RWPE2 (cell line): ENCODE data around the gene GNAO1.

ENCODE experiments used
- ATAC-seq: fragments of 200-7000 bp; cut with Tn5 transposase; 3 replicates; pipeline ENCODE4 v1.9.1; 2021; ENCODE audit warnings: low read depth
- DNase-seq: peaks from one replicate; pipeline ENCODE4 v3.0.0-alpha.2; 2020; ENCODE audit warnings: low spot score
- H3K27ac ChIP-seq: fragments of 450-650 bp; 2 replicates; pipeline ENCODE4 v1.5.1; 2017; ENCODE audit warnings: mild to moderate bottlenecking; ENCODE audit not compliant: poor library complexity, severe bottlenecking
- H3K27me3 ChIP-seq: fragments of 250-450 bp; sonication (Bioruptor Pico); 2 replicates; pipeline ENCODE4 v1.5.1; 2021; ENCODE audit warnings: mild to moderate bottlenecking, moderate library complexity; ENCODE audit not compliant: insufficient read depth, poor library complexity, severe bottlenecking
- H3K36me3 ChIP-seq: fragments of 250-450 bp; sonication (Bioruptor Pico); 2 replicates; pipeline ENCODE4 v1.5.1; 2020; ENCODE audit warnings: low read depth, mild to moderate bottlenecking, moderate library complexity
- H3K4me1 ChIP-seq: fragments of 250-450 bp; sonication (Bioruptor Pico); 2 replicates; pipeline ENCODE4 v1.5.1; 2021; ENCODE audit warnings: mild to moderate bottlenecking, moderate library complexity; ENCODE audit not compliant: insufficient read depth, poor library complexity, severe bottlenecking
- H3K4me3 ChIP-seq: fragments of 250-450 bp; sonication (Bioruptor Pico); 2 replicates; pipeline ENCODE4 v1.5.1; 2021; ENCODE audit warnings: mild to moderate bottlenecking, moderate library complexity; ENCODE audit not compliant: severe bottlenecking
- H3K9me3 ChIP-seq: fragments of 250-450 bp; sonication (Bioruptor Pico); 2 replicates; pipeline ENCODE4 v1.5.1; 2021; ENCODE audit warnings: mild to moderate bottlenecking, moderate library complexity; ENCODE audit not compliant: severe bottlenecking
- CTCF ChIP-seq: fragments of 450-650 bp; IDR thresholded peaks from one replicate; pipeline ENCODE4 v1.5.1; 2017; ENCODE audit warnings: mild to moderate bottlenecking, moderate library complexity; ENCODE audit not compliant: poor library complexity, severe bottlenecking

The GNAO1 gene

GRCh38 chr16:56183266-56183665 lies 8.0 kb upstream of the GNAO1 start:
- Histone ChIP-seq H3K27ac (no peak overlapping the region), H3K4me1 (no peaks in the 10 kb centered on the region), H3K4me3 (no peak overlapping the region)

GRCh38 chr16:56190048-56190676 lies 1.1 kb upstream of the GNAO1 start:
- ATAC-seq (no peak), DNase-seq (no peak)
- Histone ChIP-seq H3K27ac (no peak overlapping the region), H3K4me1 (no peaks in the 10 kb centered on the region), H3K4me3 (no peak overlapping the region), H3K9me3 (peaks cover 2% of the 10 kb centered on the region), H3K36me3 (no peaks in the 10 kb centered on the region), H3K27me3 (peaks cover 93% of the 10 kb centered on the region)
- no peak for TF ChIP-seq CTCF

More at GRCh38 chr16:56183266-56183665, 8.0 kb upstream of the GNAO1 start:
- no peak for TF ChIP-seq CTCF
- H3K36me3 ChIP-seq, result no peaks in the 10 kb centered on the region
- ATAC-seq (no peak), DNase-seq (no peak)
- peaks cover 51% of the 10 kb centered on the region for H3K27me3 ChIP-seq
- H3K9me3 ChIP-seq, result peaks cover 9% of the 10 kb centered on the region

- Histone ChIP-seq H3K4me3 (peak overlapping the region; percentile 34), H3K4me1 (no peaks in the 10 kb centered on the region), H3K27ac (no peak overlapping the region), H3K9me3 (no peaks in the 10 kb centered on the region), H3K36me3 (no peaks in the 10 kb centered on the region), H3K27me3 (peaks cover 93% of the 10 kb centered on the region)
- no peak for TF ChIP-seq CTCF
- no peak for DNase-seq
- ATAC-seq, result no peak
Measured at GRCh38 chr16:56190677-56191155, 573 bp upstream of the GNAO1 start.

GRCh38 chr16:56191835-56192634 lies 746 bp downstream of the GNAO1 start:
- Histone ChIP-seq H3K27me3 (peaks cover 93% of the 10 kb centered on the region), H3K9me3 (no peaks in the 10 kb centered on the region), H3K36me3 (no peaks in the 10 kb centered on the region), H3K4me1 (no peaks in the 10 kb centered on the region), H3K27ac (no peak overlapping the region), H3K4me3 (peak overlapping the region; percentile 34)
- no peak for DNase-seq
- no peak for ATAC-seq
- TF ChIP-seq CTCF, result no peak

GRCh38 chr16:56192635-56192945 lies 1.3 kb downstream of the GNAO1 start:
- no peaks in the 10 kb centered on the region for H3K4me1 ChIP-seq
- H3K36me3 ChIP-seq, result no peaks in the 10 kb centered on the region
- no peak for DNase-seq
- H3K27me3 ChIP-seq, result peaks cover 92% of the 10 kb centered on the region
- H3K4me3 ChIP-seq, result no peak overlapping the region
- ATAC-seq, result no peak
- no peaks in the 10 kb centered on the region for H3K9me3 ChIP-seq
- H3K27ac ChIP-seq, result no peak overlapping the region
- TF ChIP-seq CTCF, result no peak
